C4-2B (cell line): ENCODE data around the gene GNPAT.

Experiments
- H3K27ac ChIP-seq: fragments of 450-650 bp; 2 replicates; pipeline ENCODE4 v1.5.1; 2017
- CTCF ChIP-seq: fragments of 450-650 bp; conservative IDR thresholded peaks from 2 replicates; pipeline ENCODE4 v1.5.1; 2017; ENCODE audit warnings: mild to moderate bottlenecking
- ZFX ChIP-seq: fragments of 450-650 bp; IDR thresholded peaks from 2 replicates; pipeline ENCODE4 v1.6.1; 2017

The GNPAT gene

GRCh38 chr1:231326248-231326647, 85.2 kb downstream of the GNPAT start:
- no peak overlapping the region for H3K27ac ChIP-seq
- TF ChIP-seq CTCF = no peak
- no peak for TF ChIP-seq ZFX
